ENCODE measurements around the gene OR51G1.
"Not testable (repeated sequence)": the region's sequence is repeated elsewhere in the genome, so short reads cannot be mapped to it uniquely, and the experiment has no call there.

OR51G1 gene

GRCh38 chr11:4924239-4924638 is at the start of gene OR51G1:
Gene OR51G1, minus strand, starts transcription at chr11:4924339. Its CDS starts 0 bp downstream, at chr11:4924339.
- no peak for FAIRE-seq

GRCh38 chr11:4962816-4963215 is 38.7 kb upstream of the OR51G1 start:
- FAIRE-seq = no peak

- no peak for FAIRE-seq
Measured at GRCh38 chr11:4960877-4961276, 36.7 kb upstream of the OR51G1 start.

GRCh38 chr11:4957396-4957795 is 33.3 kb upstream of the OR51G1 start:
- FAIRE-seq = no peak

- FAIRE-seq = not testable (repeated sequence)
Measured at GRCh38 chr11:4955613-4956012, 31.5 kb upstream of the OR51G1 start, which contains the start of gene OR51A2. Gene OR51A2, minus strand, starts transcription at chr11:4955713. Its CDS starts 0 bp downstream, at chr11:4955713.

- FAIRE-seq = no peak
Measured at GRCh38 chr11:4947505-4947904, 23.4 kb upstream of the OR51G1 start, which contains the start of gene OR51A4. Gene OR51A4, minus strand, starts transcription at chr11:4947605. Its CDS starts 505 bp downstream, at chr11:4947100.

- FAIRE-seq = no peak
Measured at GRCh38 chr11:4936745-4937144, 12.6 kb upstream of the OR51G1 start.

- FAIRE-seq = no peak
Measured at GRCh38 chr11:4932751-4933150, 8.6 kb upstream of the OR51G1 start.

- no peak for FAIRE-seq
Measured at GRCh38 chr11:4926608-4927007, 2.5 kb upstream of the OR51G1 start.

GRCh38 chr11:4922304-4922703 is 1.8 kb downstream of the OR51G1 start:
- FAIRE-seq = no peak

- FAIRE-seq = no peak
Measured at GRCh38 chr11:4921796-4922195, 2.3 kb downstream of the OR51G1 start.

GRCh38 chr11:4919250-4919649 is 4.9 kb downstream of the OR51G1 start, which contains the start of gene OR51G2:
Gene OR51G2, minus strand, starts transcription at chr11:4919350. Its CDS starts 3,687 bp downstream, at chr11:4915663.
- no peak for FAIRE-seq

GRCh38 chr11:4916581-4916980 is 7.6 kb downstream of the OR51G1 start:
- no peak for FAIRE-seq

- no peak for FAIRE-seq
Measured at GRCh38 chr11:4903484-4903883, 20.7 kb downstream of the OR51G1 start, which contains the start of gene OR51A7. Gene OR51A7, plus strand, starts transcription at chr11:4903783. Its CDS starts 3,587 bp downstream, at chr11:4907370.

- no peak for FAIRE-seq
Measured at GRCh38 chr11:4891996-4892640, 32.0 kb downstream of the OR51G1 start.

GRCh38 chr11:4890279-4890678 is 33.9 kb downstream of the OR51G1 start:
- FAIRE-seq = no peak

GRCh38 chr11:4887591-4887990 is 36.5 kb downstream of the OR51G1 start:
- no peak for FAIRE-seq

GRCh38 chr11:4886186-4886585 is 38.0 kb downstream of the OR51G1 start:
- no peak for FAIRE-seq

GRCh38 chr11:4884361-4884760 is 39.8 kb downstream of the OR51G1 start:
- FAIRE-seq = no peak

- FAIRE-seq = no peak
Measured at GRCh38 chr11:4882543-4882942, 41.6 kb downstream of the OR51G1 start.

GRCh38 chr11:4881860-4882500 is 42.2 kb downstream of the OR51G1 start, which contains the start of gene OR51T1:
Gene OR51T1, plus strand, starts transcription at chr11:4881900. Its CDS starts 0 bp downstream, at chr11:4881900.
- no peak for FAIRE-seq

GRCh38 chr11:4881188-4881587 is 43.0 kb downstream of the OR51G1 start:
- no peak for FAIRE-seq

All from colon (tissue), 2 donors.